ENCODE data around the gene KCNQ1.

GRCh38 chr11:2535673-2536439 lies 91.0 kb downstream of the KCNQ1 start:
- TF ChIP-seq SPI1 (IDR thresholded peaks at IDR 0.05; ENCODE audit: low read depth, low read length) = no peak
- TF ChIP-seq POLR2A (IDR thresholded peaks at IDR 0.05; ENCODE audit: low read depth, low read length) = no peak
- no peak for TF ChIP-seq TAF1 (IDR thresholded peaks at IDR 0.05; ENCODE audit: low read depth, low read length)

Measured in GM12891 (cell line).